B cell (primary cell): ENCODE data around the gene ARHGAP26. TPM values are rescaled to one million over a fixed set of nuclear protein-coding genes. Genes with fewer than 3 reads are reported as not detected.

Experiments
- ATAC-seq: fragments of 200-7000 bp; cut with Tn5 transposase; one replicate; pipeline ENCODE4 v1.10.0; 2021; ENCODE audit warnings: low read depth, mild to moderate bottlenecking, moderate number of reproducible peaks, moderate library complexity
- CTCF ChIA-PET: fragments of 350-600 bp; sonication (Branson Sonifier 250); formaldehyde crosslinking; loops from one replicate; lab custom pipeline; 2021; ENCODE audit warnings: antibody characterized with exemption, inconsistent platforms; lab: Charles Lee
- POLR2A ChIA-PET: fragments of 350-600 bp; sonication (Branson Sonifier 250); formaldehyde crosslinking; loops from one replicate; lab custom pipeline; 2021; ENCODE audit warnings: antibody characterized with exemption; lab: Charles Lee
- DNase-seq: peaks from one replicate; pipeline ENCODE4 v3.0.0; 2013
- H2AFZ ChIP-seq: 2 replicates; pipeline ENCODE4 v1.6.1; 2012; ENCODE audit warnings: mild to moderate bottlenecking, low read depth, low read length; ENCODE audit not compliant: insufficient read depth, poor library complexity, severe bottlenecking
- H3K27ac ChIP-seq, 2 donors: 1 replicate in 1 of 2; 2 replicates in 1 of 2; pipeline ENCODE4 v1.5.1; 2012 to 2013; ENCODE audit warnings: low read length in 2 of 2, mild to moderate bottlenecking in 2 of 2, moderate library complexity in 1 of 2
- H3K27me3 ChIP-seq, 4 experiments: fragments of 200-600 bp in 1 of 4; sonication (generic) in 1 of 4; replicated peaks in 1 of 4; 1 replicate in 2 of 4; 2 replicates in 2 of 4; pipeline versions ENCODE4 v1.6.1 to v1.7.0; 2013 to 2016; ENCODE audit warnings: low read length in 3 of 4, mild to moderate bottlenecking in 2 of 4, mixed read lengths in 1 of 4, moderate library complexity in 1 of 4; ENCODE audit not compliant: insufficient read depth in 4 of 4, control insufficient read depth in 3 of 4; ENCODE audit errors: control extremely low read depth in 1 of 4
- H3K36me3 ChIP-seq, 2 experiments: replicated peaks in 1 of 2; 1 replicate in 1 of 2; 2 replicates in 1 of 2; pipeline versions ENCODE4 v1.6.1 to v1.7.1; 2013; ENCODE audit warnings: low read length in 1 of 2; ENCODE audit not compliant: insufficient read depth in 2 of 2, control insufficient read depth in 1 of 2; ENCODE audit errors: control extremely low read depth in 1 of 2, extremely low read depth in 1 of 2
- H3K4me1 ChIP-seq, 2 donors: fragments of 200-600 bp in 1 of 2; sonication (generic) in 1 of 2; 1 replicate in 1 of 2; 2 replicates in 1 of 2; pipeline versions ENCODE4 v1.5.1 to v1.6.1; 2013 to 2017; ENCODE audit warnings: low read length in 2 of 2; ENCODE audit not compliant: control insufficient read depth in 2 of 2, insufficient read depth in 2 of 2
- H3K4me2 ChIP-seq: replicated peaks from 2 replicates; pipeline ENCODE3; 2012; ENCODE audit warnings: mild to moderate bottlenecking, low read depth, low read length; ENCODE audit not compliant: poor library complexity, severe bottlenecking
- H3K4me3 ChIP-seq, 5 experiments: fragments of 200-600 bp in 1 of 5; sonication (generic) in 1 of 5; 1 replicate in 3 of 5; 2 replicates in 2 of 5; pipeline versions ENCODE4 v1.5.1 to v1.7.0; 2011 to 2016; ENCODE audit warnings: low read length in 4 of 5, mild to moderate bottlenecking in 4 of 5, low read depth in 2 of 5, control low read depth in 1 of 5, moderate library complexity in 1 of 5; ENCODE audit not compliant: insufficient read depth in 1 of 5; ENCODE audit errors: control extremely low read depth in 1 of 5, extremely low read depth in 1 of 5
- H3K79me2 ChIP-seq: fragments of 200-600 bp; sonication (generic); one replicate; pipeline ENCODE4 v1.6.0; 2016; ENCODE audit warnings: low read length; ENCODE audit not compliant: control insufficient read depth, insufficient read depth
- H3K9ac ChIP-seq: fragments of 200-600 bp; sonication (generic); 2 replicates; pipeline ENCODE4 v1.6.1; 2017; ENCODE audit warnings: mild to moderate bottlenecking, low read length, moderate library complexity
- H3K9me3 ChIP-seq, 3 donors: one replicate each; pipeline versions ENCODE4 v1.6.1 to v1.7.1; 2013; ENCODE audit warnings: low read length in 2 of 3; ENCODE audit not compliant: control insufficient read depth in 2 of 3, insufficient read depth in 1 of 3; ENCODE audit errors: control extremely low read depth in 1 of 3
- H4K20me1 ChIP-seq: 2 replicates; pipeline ENCODE4 v1.6.0; 2012; ENCODE audit warnings: mild to moderate bottlenecking, low read length; ENCODE audit not compliant: insufficient read depth, control insufficient read depth, poor library complexity, severe bottlenecking
- H3K27ac Mint-ChIP-seq: one replicate; pipeline ENCODE4 v1.8.0; 2021; ENCODE audit warnings: mixed read lengths
- H3K27me3 Mint-ChIP-seq: one replicate; pipeline ENCODE4 v1.8.0; 2021; ENCODE audit warnings: mixed read lengths
- H3K4me1 Mint-ChIP-seq: one replicate; pipeline ENCODE4 v1.8.0; 2021; ENCODE audit warnings: mixed read lengths
- H3K4me3 Mint-ChIP-seq: one replicate; pipeline ENCODE4 v1.8.0; 2021; ENCODE audit warnings: mixed read lengths
- H3K9me3 Mint-ChIP-seq: one replicate; pipeline ENCODE4 v1.8.0; 2022; ENCODE audit warnings: mixed read lengths; ENCODE audit not compliant: insufficient read depth
- CTCF ChIP-seq: fragments of 200-600 bp; IDR thresholded peaks from one replicate; pipeline ENCODE4 v1.8.0; 2022; ENCODE audit warnings: antibody characterized with exemption, mild to moderate bottlenecking
- EZH2 ChIP-seq: IDR thresholded peaks from 2 replicates; pipeline ENCODE4 v1.6.1; 2012; ENCODE audit warnings: borderline replicate concordance, low read depth, mild to moderate bottlenecking, moderate library complexity, low read length; ENCODE audit not compliant: insufficient read depth, poor library complexity, severe bottlenecking
- WGBS: methylation state at CpG from one replicate; pipeline ENCODE4 v1.1.5; 2013; ENCODE audit warnings: missing lambda C conversion rate; ENCODE audit not compliant: insufficient coverage; 5-methylcytosine and 5-hydroxymethylcytosine counted together
- intact Hi-C: fragments of 100-400 bp; cut with micrococcal nuclease; formaldehyde crosslinking; loops from one replicate; pipeline ENCODE4 v1.10.0; 2022
- polyA plus RNA-seq: library from polyadenylated mRNA; depleted of rRNA; stranded (reverse); fragments of >200 nt; gene quantifications from 2 replicates; pipeline ENCODE4 v1.2.3, GENCODE V29; 2012
- total RNA-seq, 2 donors: library from RNA; stranded (reverse); fragments of 120-200 nt in 1 of 2; gene quantifications; 1 replicate in 1 of 2; 2 replicates in 1 of 2; pipeline versions ENCODE4 v1.2.3 to v1.2.4, GENCODE V29; 2013 to 2022

The ARHGAP26 gene
- total and polyA plus RNA-seq, 2 donors (not counting 1 experiment from before 2014, with no cell fraction given) = 1.8 to 22.5 TPM

GRCh38 chr5:143214890-143215289, 444.7 kb downstream of the ARHGAP26 start:
- CTCF ChIA-PET = no interaction called here
- Histone ChIP-seq H3K27ac (no peak overlapping the region), H3K9me3 (no peaks in the 10 kb centered on the region), H3K36me3 (peaks cover 2 to 4% of the 10 kb centered on the region in 2 experiments), H3K4me2 (no peak overlapping the region), H3K27me3 (no peaks in the 10 kb centered on the region), H2AFZ (no peak overlapping the region), H3K4me3 (no peak overlapping the region), H3K79me2 (no peaks in the 10 kb centered on the region), H3K9ac (no peak overlapping the region), H4K20me1 (no peaks in the 10 kb centered on the region), H3K4me1 (no peaks in the 10 kb centered on the region)
- WGBS = 87% methylated on average over 6 of the region's 6 CpGs
- H3K4me3 Mint-ChIP-seq = no peak overlapping the region
- H3K27ac Mint-ChIP-seq = no peak overlapping the region
- intact Hi-C loops = no loop called here
- no peak for DNase-seq
- H3K4me1 Mint-ChIP-seq = peaks cover 16% of the 10 kb centered on the region
- POLR2A ChIA-PET = no interaction called here
- TF ChIP-seq EZH2 (no peak), CTCF (no peak)
- ATAC-seq = no peak
- no peaks in the 10 kb centered on the region for H3K27me3 Mint-ChIP-seq
- H3K9me3 Mint-ChIP-seq = no peaks in the 10 kb centered on the region

- peaks cover 21% of the 10 kb centered on the region for H3K4me1 Mint-ChIP-seq
- Histone ChIP-seq H3K27me3 (no peaks in the 10 kb centered on the region), H3K79me2 (no peaks in the 10 kb centered on the region), H3K4me3 (no peak overlapping the region), H3K9me3 (no peaks in the 10 kb centered on the region), H4K20me1 (no peaks in the 10 kb centered on the region), H3K4me2 (no peak overlapping the region), H2AFZ (no peak overlapping the region), H3K36me3 (peaks cover 2 to 4% of the 10 kb centered on the region in 2 experiments), H3K27ac (no peak overlapping the region), H3K4me1 (peaks cover 4% of the 10 kb centered on the region in 2 donors), H3K9ac (no peak overlapping the region)
- no peak overlapping the region for H3K4me3 Mint-ChIP-seq
- no peaks in the 10 kb centered on the region for H3K27me3 Mint-ChIP-seq
- WGBS = no CpG with 5 or more reads among the region's 6 CpGs
- no peak overlapping the region for H3K27ac Mint-ChIP-seq
- no peaks in the 10 kb centered on the region for H3K9me3 Mint-ChIP-seq
- intact Hi-C loops = no loop called here
- no peak for TF ChIP-seq CTCF
- no peak for TF ChIP-seq EZH2
- CTCF ChIA-PET = no interaction called here
- DNase-seq = no peak
- no peak for ATAC-seq
- POLR2A ChIA-PET = no interaction called here
These were observed 445.5 kb downstream of the ARHGAP26 start for GRCh38 chr5:143215690-143216089.
